ENCODE results near the gene SF1. TPM values are rescaled to one million over a fixed set of nuclear protein-coding genes. Genes with fewer than 3 reads are reported as not detected.

SF1 gene
- total RNA-seq, 1 experiment from 2014 or later: 360 TPM

DNA sequence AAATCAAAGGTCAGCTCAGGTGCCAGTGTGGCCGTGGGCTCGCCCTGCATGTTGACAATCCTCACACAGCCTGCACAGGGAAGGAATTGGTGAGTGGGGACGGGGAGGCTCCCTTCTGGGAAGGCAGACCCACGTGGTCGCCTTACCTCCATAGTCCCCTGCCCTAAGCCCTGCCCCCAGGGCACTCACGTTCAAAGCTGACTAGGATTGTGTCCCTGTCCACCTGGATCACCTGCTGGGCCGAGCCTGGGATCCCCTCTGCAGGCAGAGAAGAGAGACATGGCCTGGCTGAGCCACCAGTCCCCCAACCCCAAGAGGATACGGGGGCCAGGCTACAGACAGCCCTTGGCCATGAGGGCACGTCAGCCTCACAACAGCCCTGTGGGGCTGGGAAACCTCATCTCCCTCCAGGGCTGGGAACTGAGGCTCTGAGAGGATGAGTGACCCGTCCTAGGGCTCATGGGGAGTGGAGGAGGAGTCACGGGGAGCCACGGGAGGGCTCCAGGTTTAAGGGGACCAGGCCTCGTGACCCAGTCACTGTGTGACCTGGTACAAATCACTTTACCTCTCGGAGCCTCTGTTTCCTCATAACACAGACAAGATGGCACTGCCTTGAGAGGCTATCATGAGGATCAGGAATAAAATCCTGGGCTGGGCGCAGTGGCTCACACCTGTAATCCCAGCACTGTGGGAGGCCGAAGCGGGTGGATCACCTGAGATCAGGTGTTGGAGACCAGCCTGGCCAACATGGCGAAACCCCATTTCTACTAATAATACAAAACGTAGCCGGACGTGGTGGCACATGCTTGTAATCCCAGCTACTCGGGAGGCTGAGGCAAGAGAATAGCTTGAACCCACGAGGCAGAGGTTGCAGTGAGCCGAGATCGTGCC, 12.1 kb upstream of the SF1 start:
- in situ Hi-C loops (cut with HindIII; ENCODE audit: low pct_unique_long_range_greater_than_20kb, low sequenced_read_pairs) (no loop called here), intact Hi-C loops (cut with micrococcal nuclease; ENCODE audit: unreplicated experiment) (no loop called here)
- TF ChIP-seq TCF7L2 (IDR thresholded peaks at IDR 0.05; ENCODE audit: low read depth, low read length) (no peak), POLR2AphosphoS5 (IDR thresholded peaks at IDR 0.05; ENCODE audit: low read depth, low read length) (no peak), SIN3A (IDR thresholded peaks at IDR 0.05; ENCODE audit: borderline replicate concordance, insufficient read depth, low read depth, low read length) (no peak)
- TF ChIP-seq, protein P1, sequence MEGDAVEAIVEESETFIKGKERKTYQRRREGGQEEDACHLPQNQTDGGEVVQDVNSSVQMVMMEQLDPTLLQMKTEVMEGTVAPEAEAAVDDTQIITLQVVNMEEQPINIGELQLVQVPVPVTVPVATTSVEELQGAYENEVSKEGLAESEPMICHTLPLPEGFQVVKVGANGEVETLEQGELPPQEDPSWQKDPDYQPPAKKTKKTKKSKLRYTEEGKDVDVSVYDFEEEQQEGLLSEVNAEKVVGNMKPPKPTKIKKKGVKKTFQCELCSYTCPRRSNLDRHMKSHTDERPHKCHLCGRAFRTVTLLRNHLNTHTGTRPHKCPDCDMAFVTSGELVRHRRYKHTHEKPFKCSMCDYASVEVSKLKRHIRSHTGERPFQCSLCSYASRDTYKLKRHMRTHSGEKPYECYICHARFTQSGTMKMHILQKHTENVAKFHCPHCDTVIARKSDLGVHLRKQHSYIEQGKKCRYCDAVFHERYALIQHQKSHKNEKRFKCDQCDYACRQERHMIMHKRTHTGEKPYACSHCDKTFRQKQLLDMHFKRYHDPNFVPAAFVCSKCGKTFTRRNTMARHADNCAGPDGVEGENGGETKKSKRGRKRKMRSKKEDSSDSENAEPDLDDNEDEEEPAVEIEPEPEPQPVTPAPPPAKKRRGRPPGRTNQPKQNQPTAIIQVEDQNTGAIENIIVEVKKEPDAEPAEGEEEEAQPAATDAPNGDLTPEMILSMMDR (IDR thresholded peaks at IDR 0.05): no peak
- TF ChIP-seq, protein P2, sequence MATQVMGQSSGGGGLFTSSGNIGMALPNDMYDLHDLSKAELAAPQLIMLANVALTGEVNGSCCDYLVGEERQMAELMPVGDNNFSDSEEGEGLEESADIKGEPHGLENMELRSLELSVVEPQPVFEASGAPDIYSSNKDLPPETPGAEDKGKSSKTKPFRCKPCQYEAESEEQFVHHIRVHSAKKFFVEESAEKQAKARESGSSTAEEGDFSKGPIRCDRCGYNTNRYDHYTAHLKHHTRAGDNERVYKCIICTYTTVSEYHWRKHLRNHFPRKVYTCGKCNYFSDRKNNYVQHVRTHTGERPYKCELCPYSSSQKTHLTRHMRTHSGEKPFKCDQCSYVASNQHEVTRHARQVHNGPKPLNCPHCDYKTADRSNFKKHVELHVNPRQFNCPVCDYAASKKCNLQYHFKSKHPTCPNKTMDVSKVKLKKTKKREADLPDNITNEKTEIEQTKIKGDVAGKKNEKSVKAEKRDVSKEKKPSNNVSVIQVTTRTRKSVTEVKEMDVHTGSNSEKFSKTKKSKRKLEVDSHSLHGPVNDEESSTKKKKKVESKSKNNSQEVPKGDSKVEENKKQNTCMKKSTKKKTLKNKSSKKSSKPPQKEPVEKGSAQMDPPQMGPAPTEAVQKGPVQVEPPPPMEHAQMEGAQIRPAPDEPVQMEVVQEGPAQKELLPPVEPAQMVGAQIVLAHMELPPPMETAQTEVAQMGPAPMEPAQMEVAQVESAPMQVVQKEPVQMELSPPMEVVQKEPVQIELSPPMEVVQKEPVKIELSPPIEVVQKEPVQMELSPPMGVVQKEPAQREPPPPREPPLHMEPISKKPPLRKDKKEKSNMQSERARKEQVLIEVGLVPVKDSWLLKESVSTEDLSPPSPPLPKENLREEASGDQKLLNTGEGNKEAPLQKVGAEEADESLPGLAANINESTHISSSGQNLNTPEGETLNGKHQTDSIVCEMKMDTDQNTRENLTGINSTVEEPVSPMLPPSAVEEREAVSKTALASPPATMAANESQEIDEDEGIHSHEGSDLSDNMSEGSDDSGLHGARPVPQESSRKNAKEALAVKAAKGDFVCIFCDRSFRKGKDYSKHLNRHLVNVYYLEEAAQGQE (IDR thresholded peaks at IDR 0.05; ENCODE audit: insufficient read depth in 1 of 2, low read depth in 2 of 2, low read length in 1 of 2): no peak
- ATAC-seq (no peak), DNase-seq (ENCODE audit: low read depth, low spot score) (no peak)
- Histone ChIP-seq H3K27ac (ENCODE audit: low read length) (no peak overlapping the region), H3K36me3 (ENCODE audit: control insufficient read depth, insufficient read depth, low read length) (no peaks in the 10 kb centered on the region), H3K4me3 (ENCODE audit: low read depth in 2 of 2, low read length in 2 of 2) (no peak overlapping the region), H3K4me1 (ENCODE audit: control insufficient read depth, insufficient read depth, low read length) (no peaks in the 10 kb centered on the region), H3K9me3 (ENCODE audit: control insufficient read depth, insufficient read depth, low read depth, low read length) (no peaks in the 10 kb centered on the region), H3K27me3 (ENCODE audit: control insufficient read depth, insufficient read depth, low read length) (no peaks in the 10 kb centered on the region)
- CTCF ChIA-PET: no interaction called here
- no TSS peak for BruUV-seq (replicated peaks)
- POLR2A ChIA-PET: interaction anchor here (1.1 kb wide), 1 partner anchor 12 kb away, joined by 5 read pairs; the partner anchor contains the start of gene SF1

GRCh38 chr11:64789331-64790204, 11.2 kb upstream of the SF1 start:
- Histone ChIP-seq H3K27me3 (ENCODE audit: control insufficient read depth, insufficient read depth, low read length) (no peaks in the 10 kb centered on the region), H3K36me3 (ENCODE audit: control insufficient read depth, insufficient read depth, low read length) (no peaks in the 10 kb centered on the region), H3K9me3 (ENCODE audit: control insufficient read depth, insufficient read depth, low read depth, low read length) (no peaks in the 10 kb centered on the region), H3K27ac (ENCODE audit: low read length) (no peak overlapping the region), H3K4me1 (ENCODE audit: control insufficient read depth, insufficient read depth, low read length) (no peaks in the 10 kb centered on the region), H3K4me3 (ENCODE audit: low read depth in 2 of 2, low read length in 2 of 2) (no peak overlapping the region)
- ATAC-seq (no peak), DNase-seq (ENCODE audit: low read depth, low spot score) (no peak)
- TF ChIP-seq POLR2AphosphoS5 (IDR thresholded peaks at IDR 0.05; ENCODE audit: low read depth, low read length) (no peak), SIN3A (IDR thresholded peaks at IDR 0.05; ENCODE audit: borderline replicate concordance, insufficient read depth, low read depth, low read length) (no peak), TCF7L2 (IDR thresholded peaks at IDR 0.05; ENCODE audit: low read depth, low read length) (no peak)
- TF ChIP-seq, protein P2 (IDR thresholded peaks at IDR 0.05; ENCODE audit: insufficient read depth in 1 of 2, low read depth in 2 of 2, low read length in 1 of 2): no peak
- TF ChIP-seq, protein P1 (IDR thresholded peaks at IDR 0.05): no peak
- no TSS peak for BruUV-seq (replicated peaks)
- ChIA-PET POLR2A (no interaction called here), CTCF (no interaction called here)
- intact Hi-C loops (cut with micrococcal nuclease; ENCODE audit: unreplicated experiment) (no loop called here), in situ Hi-C loops (cut with HindIII; ENCODE audit: low pct_unique_long_range_greater_than_20kb, low sequenced_read_pairs) (no loop called here)
